ENCODE results near the gene NBPF3.
"Not testable (repeated sequence)": the region's sequence is repeated elsewhere in the genome, so short reads cannot be mapped to it uniquely, and the experiment has no call there.

Gene NBPF3

DNA sequence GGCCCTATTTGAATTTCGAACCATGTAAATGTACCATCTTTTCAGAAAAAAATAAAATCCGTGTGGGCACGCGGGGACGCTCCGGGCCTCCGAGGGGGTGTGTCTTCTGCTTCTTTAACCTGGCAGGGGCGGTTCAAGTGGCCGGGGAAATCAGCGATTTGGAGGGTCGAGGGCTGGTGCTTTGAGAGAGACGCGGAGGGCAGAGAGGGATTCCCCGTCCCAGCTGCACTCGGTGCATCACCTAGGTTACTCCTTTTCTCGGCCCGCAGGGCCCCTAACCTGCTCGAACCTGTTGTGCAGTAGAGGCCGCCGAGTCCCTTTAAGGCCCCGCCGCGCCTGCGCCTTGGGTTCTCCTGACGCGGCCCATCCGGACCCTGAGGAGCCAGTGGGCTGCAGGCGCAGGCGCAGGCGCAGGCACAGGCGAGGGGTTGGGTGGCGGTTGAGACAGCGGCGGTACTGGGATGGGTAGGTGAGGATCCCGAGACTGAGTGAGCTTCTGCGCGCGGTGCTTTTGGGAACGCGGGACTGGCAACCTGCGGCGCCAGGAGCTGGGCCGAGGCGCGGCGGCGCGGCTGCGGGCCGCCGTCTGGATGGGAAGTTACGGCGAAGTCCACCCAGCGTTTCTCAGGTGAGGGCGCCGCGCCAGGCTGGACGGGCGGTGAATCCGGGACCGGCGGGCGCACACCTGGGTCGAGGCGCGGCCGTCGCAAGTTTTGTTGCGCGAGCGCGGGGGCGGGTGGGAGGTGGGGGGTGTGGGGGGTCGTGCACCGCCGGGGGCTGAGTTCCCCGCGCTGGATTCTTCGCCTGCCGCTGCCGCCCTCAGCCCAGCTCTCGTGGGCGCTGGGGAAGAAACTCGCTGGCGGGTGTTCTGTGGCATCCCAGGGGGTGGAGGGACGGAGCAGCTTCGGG, at the start of gene NBPF3:
Gene NBPF3 (plus strand): TSS at position 417 of the 909 bp plus-strand sequence. CDS start 4,950 bp downstream, outside the sequence.
- Mint-ChIP-seq H3K4me1 (ENCODE audit: low read depth) (peaks cover 21% of the 10 kb centered on the region), H3K36me3 (ENCODE audit: low read depth) (peaks cover 3% of the 10 kb centered on the region), H3K27ac (peak within 1 kb of the TSS; percentile 88), H3K9me3 (no peaks in the 10 kb centered on the region), H3K27me3 (peaks cover 19% of the 10 kb centered on the region), H3K4me3 (peak within 1 kb of the TSS; percentile 87)
- peak; percentile 91 for DNase-seq

DNA sequence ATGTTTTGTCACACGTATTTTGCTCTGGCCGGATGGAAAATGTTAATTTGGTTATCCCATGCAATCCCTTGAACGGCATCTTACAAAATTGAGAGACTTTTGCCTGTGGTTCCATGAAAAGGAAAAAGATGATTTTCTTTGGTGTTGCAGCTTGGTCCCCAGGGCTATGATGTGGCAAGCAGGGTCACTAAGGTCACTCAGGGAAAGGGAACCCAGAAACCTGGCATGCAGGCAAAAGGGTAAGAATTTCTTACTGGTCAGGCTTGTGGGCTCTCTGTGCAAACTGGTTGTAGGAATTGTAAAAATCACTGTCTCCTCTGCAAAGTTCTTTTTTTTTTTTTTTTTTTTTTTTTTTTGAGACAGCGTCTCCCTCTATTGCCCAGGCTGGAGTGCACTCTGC, 48.4 kb upstream of the NBPF3 start:
- Mint-ChIP-seq H3K4me3 (no peak overlapping the region), H3K27me3 (peaks cover 9% of the 10 kb centered on the region), H3K27ac (no peak overlapping the region), H3K4me1 (ENCODE audit: low read depth) (peaks cover 7% of the 10 kb centered on the region), H3K36me3 (ENCODE audit: low read depth) (no peaks in the 10 kb centered on the region), H3K9me3 (no peaks in the 10 kb centered on the region)
- no peak for DNase-seq

DNA sequence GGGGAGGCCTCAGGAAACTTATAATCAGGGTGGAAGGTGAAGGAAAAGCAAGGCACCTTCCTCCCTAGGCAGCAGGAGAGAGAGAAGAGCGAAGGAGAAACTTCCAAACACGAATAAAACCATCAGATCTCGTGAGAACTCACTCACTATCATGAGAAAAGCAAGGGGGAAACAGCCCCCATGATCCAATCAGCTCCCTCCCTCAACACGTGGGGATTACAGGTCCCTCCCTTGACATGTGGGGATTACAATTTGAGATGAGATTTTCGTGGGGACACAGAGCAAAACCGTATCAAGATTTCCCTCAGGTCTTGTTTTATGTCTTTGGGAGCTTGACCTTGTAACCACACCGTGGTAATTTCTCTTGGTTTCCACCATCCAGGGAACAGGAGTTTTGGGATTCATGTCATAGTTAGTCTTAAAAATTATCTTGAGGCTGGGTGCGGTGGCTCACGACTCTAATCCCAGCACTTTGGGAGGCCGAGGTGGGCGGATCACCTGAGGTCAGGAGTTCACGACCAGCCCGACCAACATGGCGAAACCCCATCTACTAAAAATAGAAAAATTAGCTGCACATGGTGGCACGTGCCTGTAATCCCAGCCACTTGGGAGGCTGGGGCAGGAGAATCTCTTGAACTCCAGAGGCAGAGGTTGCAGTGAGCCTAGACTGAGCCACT, 47.2 kb upstream of the NBPF3 start:
- Mint-ChIP-seq H3K4me1 (ENCODE audit: low read depth) (peaks cover 9% of the 10 kb centered on the region), H3K9me3 (no peaks in the 10 kb centered on the region), H3K4me3 (no peak overlapping the region), H3K27ac (no peak overlapping the region), H3K27me3 (peaks cover 9% of the 10 kb centered on the region), H3K36me3 (ENCODE audit: low read depth) (no peaks in the 10 kb centered on the region)
- DNase-seq, result no peak

- Mint-ChIP-seq H3K36me3 (ENCODE audit: low read depth) (no peaks in the 10 kb centered on the region), H3K9me3 (no peaks in the 10 kb centered on the region), H3K4me3 (no peak overlapping the region), H3K4me1 (ENCODE audit: low read depth) (peaks cover 10% of the 10 kb centered on the region), H3K27ac (no peak overlapping the region), H3K27me3 (peaks cover 11% of the 10 kb centered on the region)
- no peak for DNase-seq
These were observed 43.4 kb upstream of the NBPF3 start for GRCh38 chr1:21396516-21396915.

DNA sequence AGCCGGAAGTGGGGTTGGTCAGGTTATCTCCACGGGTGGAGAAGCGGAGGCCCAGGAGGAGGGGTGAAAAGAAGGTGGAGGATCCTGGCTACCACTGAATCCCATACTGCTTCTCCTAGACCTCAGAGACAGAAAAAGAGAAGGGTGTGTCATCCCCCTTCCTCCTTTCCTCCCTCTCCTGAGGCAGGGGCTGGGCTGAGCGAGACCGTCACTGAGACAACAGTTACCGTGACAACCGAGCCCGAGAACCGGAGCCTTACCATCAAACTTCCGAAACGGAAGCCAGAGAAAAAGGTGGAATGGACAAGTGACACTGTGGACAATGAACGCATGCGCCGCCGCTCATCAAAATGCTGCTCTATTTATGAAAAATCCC, 42.1 kb upstream of the NBPF3 start:
- peaks cover 11% of the 10 kb centered on the region for H3K27me3 Mint-ChIP-seq
- peak; percentile 45 for DNase-seq
- peaks cover 10% of the 10 kb centered on the region for H3K4me1 Mint-ChIP-seq (ENCODE audit: low read depth)
- peak overlapping the region; percentile 64 for H3K27ac Mint-ChIP-seq
- peak overlapping the region; percentile 64 for H3K4me3 Mint-ChIP-seq
- no peaks in the 10 kb centered on the region for H3K36me3 Mint-ChIP-seq (ENCODE audit: low read depth)
- no peaks in the 10 kb centered on the region for H3K9me3 Mint-ChIP-seq

GRCh38 chr1:21401726-21402346, 38.1 kb upstream of the NBPF3 start:
- H3K27ac Mint-ChIP-seq; H3K4me1 Mint-ChIP-seq (ENCODE audit: low read depth); H3K36me3 Mint-ChIP-seq (ENCODE audit: low read depth); H3K9me3 Mint-ChIP-seq; H3K27me3 Mint-ChIP-seq; H3K4me3 Mint-ChIP-seq; DNase-seq: not testable (repeated sequence)

DNA sequence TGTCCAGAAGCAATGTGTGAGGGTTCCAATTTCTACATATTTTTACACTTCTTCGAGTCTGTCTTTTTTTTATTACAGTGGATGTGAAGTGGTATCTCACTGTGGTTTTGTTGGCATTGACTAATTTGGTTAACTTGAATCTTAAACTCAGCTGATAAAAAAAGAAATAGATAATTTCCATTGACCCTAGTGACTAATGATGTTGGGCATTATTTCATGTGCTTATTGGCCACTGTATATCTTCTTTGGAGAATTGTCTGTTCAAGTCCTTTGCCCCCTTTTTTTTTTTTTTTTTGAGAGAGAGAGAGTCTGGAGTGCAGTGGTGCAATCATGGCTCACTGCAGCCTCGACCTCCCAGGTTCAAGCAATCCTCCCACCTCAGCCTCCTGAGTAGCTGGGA, 33.3 kb upstream of the NBPF3 start:
- no peak overlapping the region for H3K4me3 Mint-ChIP-seq
- H3K9me3 Mint-ChIP-seq, result no peaks in the 10 kb centered on the region
- no peaks in the 10 kb centered on the region for H3K36me3 Mint-ChIP-seq (ENCODE audit: low read depth)
- no peak for DNase-seq
- H3K4me1 Mint-ChIP-seq (ENCODE audit: low read depth), result no peaks in the 10 kb centered on the region
- H3K27ac Mint-ChIP-seq, result no peak overlapping the region
- H3K27me3 Mint-ChIP-seq, result peaks cover 4% of the 10 kb centered on the region

- not testable (repeated sequence) for H3K27me3 Mint-ChIP-seq; DNase-seq; H3K36me3 Mint-ChIP-seq (ENCODE audit: low read depth); H3K27ac Mint-ChIP-seq; H3K4me3 Mint-ChIP-seq; H3K4me1 Mint-ChIP-seq (ENCODE audit: low read depth); H3K9me3 Mint-ChIP-seq
These were observed 30.0 kb upstream of the NBPF3 start for GRCh38 chr1:21409897-21410296.

- no peaks in the 10 kb centered on the region for H3K36me3 Mint-ChIP-seq (ENCODE audit: low read depth)
- H3K4me3 Mint-ChIP-seq, result no peak overlapping the region
- no peaks in the 10 kb centered on the region for H3K4me1 Mint-ChIP-seq (ENCODE audit: low read depth)
- no peak overlapping the region for H3K27ac Mint-ChIP-seq
- H3K9me3 Mint-ChIP-seq, result no peaks in the 10 kb centered on the region
- H3K27me3 Mint-ChIP-seq, result peaks cover 18% of the 10 kb centered on the region
- no peak for DNase-seq
These were observed 25.9 kb upstream of the NBPF3 start for GRCh38 chr1:21414015-21414414.

DNA sequence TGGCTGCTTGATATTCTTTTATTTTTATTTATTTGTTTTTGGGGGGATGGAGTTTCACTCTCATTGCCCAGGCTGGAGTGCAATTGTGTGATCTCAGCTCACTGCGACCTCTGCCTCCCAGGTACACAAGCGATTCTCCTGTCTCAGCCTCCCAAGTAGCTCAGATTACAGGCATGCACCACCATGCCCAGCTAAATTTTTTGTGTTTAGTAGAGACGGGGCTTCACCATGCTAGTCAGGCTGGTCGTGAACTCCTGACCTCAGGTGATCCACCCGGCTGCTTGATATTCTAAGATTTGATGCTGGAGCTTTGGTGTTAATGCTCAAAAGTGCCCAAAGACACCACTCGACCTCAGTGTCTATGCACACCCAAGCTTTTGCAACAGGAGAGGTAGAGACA, 19.6 kb upstream of the NBPF3 start:
- H3K4me3 Mint-ChIP-seq; H3K4me1 Mint-ChIP-seq (ENCODE audit: low read depth); H3K36me3 Mint-ChIP-seq (ENCODE audit: low read depth); H3K27ac Mint-ChIP-seq; DNase-seq; H3K9me3 Mint-ChIP-seq: not testable (repeated sequence)
- H3K27me3 Mint-ChIP-seq, result peaks cover 32% of the 10 kb centered on the region

DNA sequence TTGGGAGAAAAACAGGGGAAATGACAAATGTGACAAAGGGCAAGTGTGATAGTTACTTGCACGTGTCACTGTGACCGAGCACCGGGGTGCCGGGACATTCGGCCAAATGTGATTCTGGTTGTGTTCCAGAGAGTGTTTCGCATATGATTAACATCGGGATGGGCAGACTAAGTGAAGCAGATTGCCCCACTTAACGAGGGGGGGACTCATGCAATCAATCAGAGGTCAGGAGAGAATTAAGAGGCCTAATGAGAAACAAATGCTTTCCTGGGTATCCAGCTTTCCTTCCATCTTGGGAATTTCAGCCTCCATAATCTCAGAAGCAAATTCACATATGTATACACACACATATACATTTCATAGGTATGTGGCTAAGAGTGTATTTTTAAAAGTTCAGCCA, 18.6 kb upstream of the NBPF3 start:
- not testable (repeated sequence) for DNase-seq; H3K4me3 Mint-ChIP-seq; H3K9me3 Mint-ChIP-seq; H3K27ac Mint-ChIP-seq; H3K36me3 Mint-ChIP-seq (ENCODE audit: low read depth); H3K4me1 Mint-ChIP-seq (ENCODE audit: low read depth)
- peaks cover 27% of the 10 kb centered on the region for H3K27me3 Mint-ChIP-seq

- H3K27ac Mint-ChIP-seq; H3K4me3 Mint-ChIP-seq; H3K4me1 Mint-ChIP-seq (ENCODE audit: low read depth); H3K36me3 Mint-ChIP-seq (ENCODE audit: low read depth); DNase-seq; H3K9me3 Mint-ChIP-seq: not testable (repeated sequence)
- H3K27me3 Mint-ChIP-seq, result peaks cover 21% of the 10 kb centered on the region
These were observed 12.0 kb upstream of the NBPF3 start for GRCh38 chr1:21427798-21428480.

DNA sequence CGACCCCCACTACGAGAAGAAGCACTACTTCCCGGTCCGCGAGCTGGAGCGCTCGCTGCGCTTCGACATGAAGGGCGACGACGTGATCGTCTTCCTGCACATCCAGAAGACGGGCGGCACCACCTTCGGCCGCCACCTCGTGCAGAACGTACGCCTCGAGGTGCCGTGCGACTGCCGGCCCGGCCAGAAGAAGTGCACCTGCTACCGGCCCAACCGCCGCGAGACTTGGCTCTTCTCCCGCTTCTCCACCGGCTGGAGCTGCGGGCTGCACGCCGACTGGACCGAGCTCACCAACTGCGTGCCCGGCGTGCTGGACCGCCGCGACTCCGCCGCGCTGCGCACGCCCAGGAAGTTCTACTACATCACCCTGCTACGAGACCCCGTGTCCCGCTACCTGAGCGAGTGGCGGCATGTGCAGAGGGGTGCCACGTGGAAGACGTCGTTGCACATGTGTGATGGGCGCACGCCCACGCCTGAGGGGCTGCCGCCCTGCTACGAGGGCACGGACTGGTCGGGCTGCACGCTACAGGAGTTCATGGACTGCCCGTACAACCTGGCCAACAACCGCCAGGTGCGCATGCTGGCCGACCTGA, 11.4 kb upstream of the NBPF3 start:
- not testable (repeated sequence) for DNase-seq; H3K4me3 Mint-ChIP-seq; H3K9me3 Mint-ChIP-seq; H3K36me3 Mint-ChIP-seq (ENCODE audit: low read depth); H3K4me1 Mint-ChIP-seq (ENCODE audit: low read depth); H3K27ac Mint-ChIP-seq
- peaks cover 21% of the 10 kb centered on the region for H3K27me3 Mint-ChIP-seq

DNA sequence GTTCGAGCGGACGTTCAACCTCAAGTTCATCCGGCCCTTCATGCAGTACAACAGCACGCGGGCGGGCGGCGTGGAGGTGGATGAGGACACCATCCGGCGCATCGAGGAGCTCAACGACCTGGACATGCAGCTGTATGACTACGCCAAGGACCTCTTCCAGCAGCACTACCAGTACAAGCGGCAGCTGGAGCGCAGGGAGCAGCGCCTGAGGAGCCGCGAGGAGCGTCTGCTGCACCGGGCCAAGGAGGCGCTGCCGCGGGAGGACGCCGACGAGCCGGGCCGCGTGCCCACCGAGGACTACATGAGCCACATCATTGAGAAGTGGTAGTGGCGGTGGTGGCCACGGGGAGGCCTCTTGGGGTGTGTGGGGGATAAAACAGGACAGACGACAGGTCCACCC, 10.7 kb upstream of the NBPF3 start:
- not testable (repeated sequence) for DNase-seq; H3K27ac Mint-ChIP-seq; H3K4me3 Mint-ChIP-seq; H3K4me1 Mint-ChIP-seq (ENCODE audit: low read depth); H3K9me3 Mint-ChIP-seq; H3K36me3 Mint-ChIP-seq (ENCODE audit: low read depth)
- peaks cover 18% of the 10 kb centered on the region for H3K27me3 Mint-ChIP-seq
